HEK293 (cell line): Measurements from ENCODE around the gene HMG20A.

ENCODE experiments used
- CTCF ChIP-seq: fragments of 450-650 bp; formaldehyde crosslinking; IDR thresholded peaks from 2 replicates; pipeline ENCODE4 v1.5.1; 2016; ENCODE audit warnings: missing biosample characterization, missing genetic modification characterization
- SETDB1 ChIP-seq: IDR thresholded peaks from one replicate; pipeline ENCODE4 v1.6.1; 2017; ENCODE audit warnings: mild to moderate bottlenecking, low read length, moderate library complexity, mixed read lengths; ENCODE audit not compliant: insufficient read length
- TCF7L2 ChIP-seq: IDR thresholded peaks from 2 replicates; pipeline ENCODE4 v1.6.1; 2011; ENCODE audit warnings: low read depth, mild to moderate bottlenecking, inconsistent platforms, low read length, moderate library complexity, borderline replicate concordance
- ZBTB17 ChIP-seq: fragments of 450-650 bp; formaldehyde crosslinking; IDR thresholded peaks from 2 replicates; pipeline ENCODE4 v1.5.1; 2016; ENCODE audit warnings: missing biosample characterization, missing genetic modification characterization
- ZFP3 ChIP-seq: fragments of 450-650 bp; formaldehyde crosslinking; IDR thresholded peaks from 2 replicates; pipeline ENCODE4 v1.5.1; 2016; ENCODE audit warnings: low read depth, missing biosample characterization, missing genetic modification characterization
- ZFP37 ChIP-seq: fragments of 450-650 bp; formaldehyde crosslinking; IDR thresholded peaks from 2 replicates; pipeline ENCODE4 v1.5.1; 2016; ENCODE audit warnings: missing biosample characterization, missing genetic modification characterization
- ZNF324 ChIP-seq: fragments of 450-650 bp; formaldehyde crosslinking; IDR thresholded peaks from 2 replicates; pipeline ENCODE4 v1.5.1; 2016; ENCODE audit warnings: missing biosample characterization, missing genetic modification characterization
- ZNF501 ChIP-seq: fragments of 450-650 bp; formaldehyde crosslinking; IDR thresholded peaks from 2 replicates; pipeline ENCODE4 v1.5.1; 2016; ENCODE audit warnings: missing biosample characterization, missing genetic modification characterization
- ZNF707 ChIP-seq: fragments of 450-650 bp; formaldehyde crosslinking; IDR thresholded peaks from 2 replicates; pipeline ENCODE4 v1.5.1; 2016; ENCODE audit warnings: missing biosample characterization, missing genetic modification characterization
- ZNF776 ChIP-seq: fragments of 450-650 bp; formaldehyde crosslinking; IDR thresholded peaks from 2 replicates; pipeline ENCODE4 v1.5.0; 2017; ENCODE audit warnings: missing biosample characterization, missing genetic modification characterization, borderline replicate concordance
- ZSCAN18 ChIP-seq: fragments of 450-650 bp; formaldehyde crosslinking; IDR thresholded peaks from 2 replicates; pipeline ENCODE4 v1.5.1; 2016; ENCODE audit warnings: missing biosample characterization, missing genetic modification characterization

DNA sequence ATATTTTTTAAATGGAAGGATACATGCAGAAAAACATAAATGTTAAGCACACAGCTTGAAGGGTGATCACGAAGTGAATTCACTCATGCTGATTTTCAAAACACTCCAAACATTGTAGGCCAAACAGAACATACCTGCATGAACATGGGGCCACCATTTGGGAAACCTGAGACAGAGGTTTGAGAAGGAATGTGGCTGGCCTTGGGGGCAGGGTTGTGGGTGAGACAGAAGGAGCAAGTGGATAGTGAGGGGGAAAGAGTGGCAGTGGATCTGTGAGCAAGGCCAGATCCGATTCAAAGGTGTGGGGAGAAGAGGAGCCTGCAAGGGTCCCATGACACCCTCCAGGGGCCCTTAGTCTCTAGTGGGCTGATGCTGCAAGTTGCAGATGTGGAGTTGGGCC, 94.9 kb downstream of the HMG20A start:
- TF ChIP-seq ZFP37 (no peak), ZFP3 (tag by site-specific recombination) (no peak), ZBTB17 (tag by site-specific recombination) (no peak), CTCF (tag by site-specific recombination) (no peak), ZNF707 (tag by site-specific recombination) (no peak), ZNF501 (tag by site-specific recombination) (no peak), SETDB1 (no peak), ZNF776 (tag by site-specific recombination) (no peak), ZSCAN18 (tag by site-specific recombination) (no peak), TCF7L2 (no peak), ZNF324 (tag by site-specific recombination) (no peak)
